MG63 (cell line): ENCODE measurements around the gene PAF1. TPM values are rescaled to one million over a fixed set of nuclear protein-coding genes. Genes with fewer than 3 reads are reported as not detected.
A peak's percentile ranks its signal among the peaks of the same experiment; 100 is the strongest.

Experiments used
- DNase-seq: peaks from one replicate; pipeline ENCODE4 v3.0.0-alpha.2; 2020
- H3K27me3 ChIP-seq: fragments of 250-450 bp; sonication (Bioruptor Pico); 2 replicates; pipeline ENCODE4 v1.5.1; 2020; ENCODE audit warnings: mild to moderate bottlenecking, moderate library complexity
- H3K36me3 ChIP-seq: fragments of 250-450 bp; sonication (Bioruptor Pico); 2 replicates; pipeline ENCODE4 v1.5.1; 2020; ENCODE audit warnings: mild to moderate bottlenecking, moderate library complexity
- H3K4me3 ChIP-seq: fragments of 250-450 bp; sonication (Bioruptor Pico); 2 replicates; pipeline ENCODE4 v1.5.1; 2020; ENCODE audit warnings: mild to moderate bottlenecking, moderate library complexity
- H3K9me3 ChIP-seq: fragments of 250-450 bp; sonication (Bioruptor Pico); 2 replicates; pipeline ENCODE4 v1.5.1; 2020; ENCODE audit warnings: mild to moderate bottlenecking, moderate library complexity
- total RNA-seq: library from RNA; depleted of rRNA; stranded (reverse); fragments of >200 nt; shearing (Covaris generic); gene quantifications from 2 replicates; pipeline ENCODE4 v1.2.3, GENCODE V29; 2014; ENCODE audit warnings: low replicate concordance

PAF1 gene
- total RNA-seq, 1 experiment from 2014 or later, result 62.0 TPM

GRCh38 chr19:39423258-39424086 lies 32.6 kb upstream of the PAF1 start:
- H3K4me3 ChIP-seq, result no peak overlapping the region
- H3K27me3 ChIP-seq, result no peaks in the 10 kb centered on the region
- no peaks in the 10 kb centered on the region for H3K9me3 ChIP-seq
- no peak for DNase-seq
- H3K36me3 ChIP-seq, result peaks cover 7% of the 10 kb centered on the region

GRCh38 chr19:39422020-39422419 lies 31.1 kb upstream of the PAF1 start:
- no peak overlapping the region for H3K4me3 ChIP-seq
- peaks cover 7% of the 10 kb centered on the region for H3K36me3 ChIP-seq
- no peaks in the 10 kb centered on the region for H3K27me3 ChIP-seq
- no peaks in the 10 kb centered on the region for H3K9me3 ChIP-seq
- no peak for DNase-seq

- Histone ChIP-seq H3K27me3 (no peaks in the 10 kb centered on the region), H3K9me3 (no peaks in the 10 kb centered on the region), H3K4me3 (no peak overlapping the region), H3K36me3 (peaks cover 7% of the 10 kb centered on the region)
- DNase-seq, result no peak
Measured at GRCh38 chr19:39420769-39421168, 29.9 kb upstream of the PAF1 start.

GRCh38 chr19:39419003-39419402 lies 28.1 kb upstream of the PAF1 start:
- peaks cover 4% of the 10 kb centered on the region; the same call in 1 of the 2 replicates for H3K36me3 ChIP-seq
- H3K27me3 ChIP-seq, result no peaks in the 10 kb centered on the region
- H3K9me3 ChIP-seq, result no peaks in the 10 kb centered on the region
- no peak for DNase-seq
- no peak overlapping the region for H3K4me3 ChIP-seq

GRCh38 chr19:39417463-39418181 lies 26.7 kb upstream of the PAF1 start:
- no peaks in the 10 kb centered on the region for H3K9me3 ChIP-seq
- DNase-seq, result no peak
- no peak overlapping the region for H3K4me3 ChIP-seq
- peaks cover 4% of the 10 kb centered on the region; the same call in 1 of the 2 replicates for H3K36me3 ChIP-seq
- H3K27me3 ChIP-seq, result no peaks in the 10 kb centered on the region

GRCh38 chr19:39416152-39417120 lies 25.5 kb upstream of the PAF1 start:
- no peak for DNase-seq
- no peaks in the 10 kb centered on the region for H3K27me3 ChIP-seq
- no peak overlapping the region for H3K4me3 ChIP-seq
- no peaks in the 10 kb centered on the region for H3K9me3 ChIP-seq
- peaks cover 4% of the 10 kb centered on the region; the same call in 1 of the 2 replicates for H3K36me3 ChIP-seq

- no peak overlapping the region for H3K4me3 ChIP-seq
- peaks cover 4% of the 10 kb centered on the region; the same call in 1 of the 2 replicates for H3K36me3 ChIP-seq
- DNase-seq, result no peak
- no peaks in the 10 kb centered on the region for H3K27me3 ChIP-seq
- H3K9me3 ChIP-seq, result no peaks in the 10 kb centered on the region
Measured at GRCh38 chr19:39415111-39416046, 24.5 kb upstream of the PAF1 start.

- no peaks in the 10 kb centered on the region for H3K9me3 ChIP-seq
- peaks cover 4% of the 10 kb centered on the region for H3K36me3 ChIP-seq
- H3K27me3 ChIP-seq, result no peaks in the 10 kb centered on the region
- peak overlapping the region; percentile 95 for H3K4me3 ChIP-seq
- DNase-seq, result peak; percentile 30
Measured at GRCh38 chr19:39413911-39414608, 23.2 kb upstream of the PAF1 start.

GRCh38 chr19:39413272-39413910 lies 22.5 kb upstream of the PAF1 start:
- Histone ChIP-seq H3K9me3 (no peaks in the 10 kb centered on the region), H3K36me3 (peaks cover 7% of the 10 kb centered on the region)
- DNase-seq, result peak; percentile 64

GRCh38 chr19:39412867-39413271 lies 22.0 kb upstream of the PAF1 start:
- Histone ChIP-seq H3K4me3 (peak overlapping the region; percentile 95), H3K36me3 (peaks cover 12% of the 10 kb centered on the region), H3K27me3 (no peaks in the 10 kb centered on the region), H3K9me3 (no peaks in the 10 kb centered on the region)
- no peak for DNase-seq

More at GRCh38 chr19:39413272-39413910, 22.5 kb upstream of the PAF1 start:
- H3K4me3 ChIP-seq, result peak overlapping the region; percentile 95
- no peaks in the 10 kb centered on the region for H3K27me3 ChIP-seq

- Histone ChIP-seq H3K27me3 (no peaks in the 10 kb centered on the region), H3K36me3 (peaks cover 16% of the 10 kb centered on the region), H3K4me3 (peak within 1 kb of the TSS; percentile 95), H3K9me3 (no peaks in the 10 kb centered on the region)
- DNase-seq, result peak; percentile 97
Measured at GRCh38 chr19:39412100-39412866, 21.4 kb upstream of the PAF1 start, which contains the start of gene PLEKHG2. Gene PLEKHG2 (plus strand): TSS chr19:39412669. CDS start chr19:39414087, 1,418 bp downstream.

GRCh38 chr19:39411832-39412099 lies 20.9 kb upstream of the PAF1 start:
- peak; percentile 85 for DNase-seq
- Histone ChIP-seq H3K9me3 (no peaks in the 10 kb centered on the region), H3K36me3 (peaks cover 21% of the 10 kb centered on the region), H3K4me3 (peak overlapping the region; percentile 95), H3K27me3 (no peaks in the 10 kb centered on the region)

GRCh38 chr19:39411081-39411831 lies 20.4 kb upstream of the PAF1 start:
- peaks cover 21% of the 10 kb centered on the region for H3K36me3 ChIP-seq
- H3K27me3 ChIP-seq, result no peaks in the 10 kb centered on the region
- no peaks in the 10 kb centered on the region for H3K9me3 ChIP-seq
- DNase-seq, result peak; percentile 40
- H3K4me3 ChIP-seq, result peak overlapping the region; percentile 95

- H3K27me3 ChIP-seq, result no peaks in the 10 kb centered on the region
Measured at GRCh38 chr19:39410831-39411080, 19.9 kb upstream of the PAF1 start.

More at GRCh38 chr19:39410831-39411080, 19.9 kb upstream of the PAF1 start:
- Histone ChIP-seq H3K4me3 (peak overlapping the region; percentile 88), H3K36me3 (peaks cover 21% of the 10 kb centered on the region), H3K9me3 (no peaks in the 10 kb centered on the region)
- DNase-seq, result no peak
